K562 (cell line): ENCODE measurements around the gene CHD2. TPM values are rescaled to one million over a fixed set of nuclear protein-coding genes. Genes with fewer than 3 reads are reported as not detected.

Experiments
- ATAC-seq: fragments of 200-7000 bp; cut with Tn5 transposase; 3 replicates; pipeline ENCODE4 v1.9.1; 2020; ENCODE audit warnings: moderate library complexity
- BruUV-seq: library from RNA; stranded (reverse); fragments of 400-500 nt; replicated peaks from 2 replicates; lab custom pipeline; 2021; lab: Mats Ljungman, UMichigan
- CTCF ChIA-PET: fragments of 300-600 bp; formaldehyde crosslinking; extraction: SDS; loops from one replicate; lab custom pipeline; 2021; ENCODE audit warnings: low intra/inter-chr PET ratio; lab: Yijun Ruan, JAX
- POLR2A ChIA-PET: fragments of 300-600, 350-650 bp; sonication (Branson Sonifier 250); formaldehyde crosslinking; extraction: SDS; loops from one replicate; lab custom pipeline; 2021; ENCODE audit warnings: antibody characterized with exemption, inconsistent platforms; lab: Yijun Ruan, JAX
- DNase-seq, 4 experiments: peaks; one replicate each; pipeline versions ENCODE4 v3.0.0 to v3.0.0-alpha.2; 2011 to 2018; ENCODE audit warnings: low spot score in 3 of 4, mixed read lengths in 3 of 4; ENCODE audit errors: extremely low read depth in 1 of 4
- FAIRE-seq: peaks from 2 replicates; lab custom pipeline; 2011; peaks lifted over from hg19 to GRCh38; lab: Jason Lieb, UNC
- H2AFZ ChIP-seq: 2 replicates; pipeline ENCODE4 v1.6.0; 2011; ENCODE audit warnings: low read depth, low read length, control low read depth, inconsistent platforms
- H3K27ac ChIP-seq: fragments of 200-600 bp; 3 replicates; pipeline ENCODE4 v1.8.0; 2011; ENCODE audit warnings: low read depth, mild to moderate bottlenecking, control low read depth, inconsistent platforms, low read length, moderate library complexity, mixed read lengths; ENCODE audit errors: extremely low read depth
- H3K27me3 ChIP-seq, 2 experiments: fragments of 300-600 bp in 1 of 2; 2 replicates in 1 of 2; 3 replicates in 1 of 2; pipeline versions ENCODE4 v1.6.0 to v1.8.0; 2011; ENCODE audit warnings: inconsistent platforms in 2 of 2, low read length in 2 of 2, mild to moderate bottlenecking in 1 of 2, mixed read lengths in 1 of 2, moderate library complexity in 1 of 2; ENCODE audit not compliant: control insufficient read depth in 2 of 2, insufficient read depth in 2 of 2
- H3K36me3 ChIP-seq: fragments of 300-600 bp; 3 replicates; pipeline ENCODE4 v1.8.0; 2011; ENCODE audit warnings: mild to moderate bottlenecking, low read length, inconsistent platforms; ENCODE audit not compliant: control insufficient read depth, insufficient read depth
- H3K4me1 ChIP-seq, 2 experiments: fragments of 200-600 bp in 1 of 2; replicated peaks in 1 of 2; 2 replicates in 1 of 2; 3 replicates in 1 of 2; pipeline versions ENCODE4 v1.5.1 to v1.8.0; 2011; ENCODE audit warnings: inconsistent platforms in 2 of 2, low read length in 2 of 2, mild to moderate bottlenecking in 1 of 2, mixed read lengths in 1 of 2, moderate library complexity in 1 of 2; ENCODE audit not compliant: control insufficient read depth in 2 of 2, insufficient read depth in 2 of 2
- H3K4me2 ChIP-seq: 2 replicates; pipeline ENCODE4 v1.6.1; 2011; ENCODE audit warnings: low read length, control low read depth, inconsistent platforms, mixed read lengths; ENCODE audit not compliant: insufficient read depth
- H3K4me3 ChIP-seq: fragments of 200-600 bp; sonication (generic), shearing (Covaris generic); 2 replicates; pipeline ENCODE4 v1.5.1; 2016; ENCODE audit warnings: control low read depth, inconsistent platforms
- H3K79me2 ChIP-seq: fragments of 200-600 bp; 3 replicates; pipeline ENCODE4 v1.8.0; 2011; ENCODE audit warnings: low read length, inconsistent platforms; ENCODE audit not compliant: control insufficient read depth, insufficient read depth
- H3K9ac ChIP-seq, 2 experiments: 2 replicates each; pipeline versions ENCODE4 v1.6.0 to v1.6.1; 2011; ENCODE audit warnings: low read depth in 2 of 2, low read length in 2 of 2, control low read depth in 1 of 2, inconsistent platforms in 1 of 2, mild to moderate bottlenecking in 1 of 2, mixed read lengths in 1 of 2; ENCODE audit not compliant: insufficient read depth in 1 of 2
- H3K9me1 ChIP-seq: one replicate; pipeline ENCODE4 v1.6.0; 2011; ENCODE audit warnings: inconsistent platforms, mild to moderate bottlenecking, low read length, moderate library complexity; ENCODE audit not compliant: control insufficient read depth, insufficient read depth
- H3K9me3 ChIP-seq: replicated peaks from 2 replicates; pipeline ENCODE4 v1.5.1; 2011; ENCODE audit warnings: low read depth, low read length, inconsistent platforms; ENCODE audit not compliant: control insufficient read depth, insufficient read depth
- H4K20me1 ChIP-seq: replicated peaks from 2 replicates; pipeline ENCODE4 v1.6.1; 2011; ENCODE audit warnings: low read length, inconsistent platforms, mixed read lengths; ENCODE audit not compliant: control insufficient read depth, insufficient read depth
- CEBPB ChIP-seq: fragments of 450-650 bp; IDR thresholded peaks from 2 replicates; pipeline ENCODE4 v1.6.1; 2016; ENCODE audit warnings: missing genetic modification characterization, missing compliant biosample characterization
- CEBPG ChIP-seq, 3 experiments: fragments of 200-800 bp in 1 of 3; sonication (Bioruptor generic) in 1 of 3; sonication (generic) in 1 of 3; formaldehyde crosslinking in 1 of 3; IDR thresholded peaks in 2 of 3; conservative IDR thresholded peaks in 1 of 3; 2 replicates each; pipeline versions ENCODE4 v1.6.1 to v1.8.0; 2016 to 2022; ENCODE audit warnings: missing compliant biosample characterization in 2 of 3, missing genetic modification characterization in 2 of 3, mild to moderate bottlenecking in 1 of 3, missing genetic modification reagents in 1 of 3
- NR1H2 ChIP-seq: sonication (generic); formaldehyde crosslinking; IDR thresholded peaks from 2 replicates; pipeline ENCODE4 v1.4.0; 2020; ENCODE audit warnings: mild to moderate bottlenecking, missing genetic modification reagents
- WGBS: fragments of 100-300 bp; shearing (Covaris generic); methylation state at CpG from one replicate; pipeline ENCODE4 v1.1.6; 2016; ENCODE audit warnings: low coverage, mixed read lengths; ENCODE audit not compliant: insufficient coverage; ENCODE audit errors: missing lambda C conversion rate; 5-methylcytosine and 5-hydroxymethylcytosine counted together
- in situ Hi-C: fragments of 300-500 bp; cut with MboI; formaldehyde crosslinking; loops from 4 replicates; pipeline ENCODE4 v1.15.0; 2018; ENCODE audit warnings: inconsistent platforms, mixed read lengths
- intact Hi-C: fragments of 100-400 bp; cut with micrococcal nuclease; formaldehyde crosslinking; loops from 2 replicates; pipeline ENCODE4 v1.14.2; 2022
- polyA plus RNA-seq, 8 experiments: library from polyadenylated mRNA; depleted of rRNA in 4 of 8; stranded (reverse) in 5 of 8; unstranded in 3 of 8; fragments of >200 nt; fragmentation: Nextera tagmentation in 2 of 8; fragmentation: Illumina TruSeq in 1 of 8; extraction: Ambion mirVana in 2 of 8; extraction: Trizol in 1 of 8; gene quantifications; 2 replicates each; pipeline versions ENCODE4 v1.2.1 to v1.2.3, GENCODE V29; 2011 to 2014; ENCODE audit warnings: inconsistent platforms in 1 of 8, missing spikeins in 1 of 8
- total RNA-seq, 7 experiments: library from RNA; depleted of rRNA in 6 of 7; stranded (reverse); fragments of >200 nt in 6 of 7; fragmentation: Illumina TruSeq in 2 of 7; extraction: Trizol in 2 of 7; gene quantifications; 2 replicates each; pipeline versions ENCODE4 v1.2.1 to v1.2.3, GENCODE V29; 2011 to 2021; ENCODE audit warnings: low replicate concordance in 1 of 7
- TF ChIP-seq, protein P1 (sequence below), 2 experiments: fragments of 450-650 bp in 1 of 2; sonication (generic) in 1 of 2; formaldehyde crosslinking in 1 of 2; IDR thresholded peaks in 1 of 2; conservative IDR thresholded peaks in 1 of 2; 2 replicates each; pipeline versions ENCODE4 v1.6.1 to v1.8.1; 2016 to 2023; ENCODE audit warnings: mild to moderate bottlenecking in 2 of 2, moderate library complexity in 2 of 2, inconsistent platforms in 1 of 2, missing genetic modification reagents in 1 of 2

CHD2 gene
- total and polyA plus RNA-seq, 9 of the 15 experiments (the other 6 are each of a cell fraction or from before 2014, with no cell fraction given): 38.9 to 70.8 (median 56.2) TPM

DNA sequence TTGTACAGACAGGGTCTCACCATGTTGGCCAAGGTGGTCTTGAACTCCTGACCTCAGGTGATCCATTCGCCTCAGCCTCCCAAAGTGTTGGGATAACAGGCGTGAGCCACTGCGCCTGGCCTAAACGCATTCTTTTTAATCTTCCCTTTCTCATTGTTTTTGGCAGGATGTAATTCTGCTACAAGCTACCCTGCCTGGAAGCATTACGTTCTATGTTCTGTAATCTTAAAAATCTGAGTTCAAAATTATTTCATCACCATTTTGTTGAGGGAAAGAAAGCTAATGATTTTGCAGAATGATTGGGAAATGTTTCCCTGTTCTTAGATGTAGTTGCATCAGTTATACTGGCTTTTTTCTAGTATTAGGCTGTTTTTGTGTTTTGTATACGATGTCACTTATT, 117.4 kb downstream of the CHD2 start:
- Histone ChIP-seq H4K20me1 (no peaks in the 10 kb centered on the region; the same call in none of the 2 replicates), H3K4me3 (no peak overlapping the region), H3K27me3 (no peaks in the 10 kb centered on the region), H2AFZ (no peak overlapping the region), H3K4me2 (no peak overlapping the region)
- DNase-seq: no peak
- no peak for FAIRE-seq
- in situ Hi-C loops (no loop called here), intact Hi-C loops (no loop called here)
- BruUV-seq: no TSS peak
- TF ChIP-seq, protein P1, sequence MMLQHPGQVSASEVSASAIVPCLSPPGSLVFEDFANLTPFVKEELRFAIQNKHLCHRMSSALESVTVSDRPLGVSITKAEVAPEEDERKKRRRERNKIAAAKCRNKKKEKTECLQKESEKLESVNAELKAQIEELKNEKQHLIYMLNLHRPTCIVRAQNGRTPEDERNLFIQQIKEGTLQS (IDR thresholded peaks at IDR 0.05): peak; percentile 35; the same call in 1 of the 2 replicates
- TF ChIP-seq, protein P1 (CRISPR knock-in tag; conservative IDR thresholded peaks at IDR 0.05): no peak
- TF ChIP-seq CEBPB: 0 out of 2 replicates have a peak, but pooled peaks have one; percentile 26
- no peak for TF ChIP-seq NR1H2 (CRISPR knock-in tag)
- no peak for TF ChIP-seq CEBPG (CRISPR knock-in tag; IDR thresholded peaks at IDR 0.05)
- TF ChIP-seq CEBPG (tag; conservative IDR thresholded peaks at IDR 0.05 in 1 of 2, IDR thresholded peaks at IDR 0.05 in 1 of 2): peak; percentile 14 to 61; a peak in 2 of 4 replicates
- TF ChIP-seq, all 486 proteins: peak for 3
- ChIA-PET POLR2A (interaction anchor here (0.9 to 2.3 kb wide), 3 partner anchors 11 to 1103 kb away, joined by 3 to 9 read pairs (median 3); no protein-coding TSS in a partner anchor), CTCF (no interaction called here)
- H3K4me1 ChIP-seq: no peaks in the 10 kb centered on the region
- H3K9me3 ChIP-seq: no peaks in the 10 kb centered on the region
- H3K27ac ChIP-seq: no peak overlapping the region
- no peak for ATAC-seq
- no peak overlapping the region for H3K9ac ChIP-seq
- WGBS: 94% methylated on average over 5 of the region's 6 CpGs
- H3K79me2 ChIP-seq: no peaks in the 10 kb centered on the region; the same call in 2 of the 3 replicates
- no peaks in the 10 kb centered on the region for H3K9me1 ChIP-seq
- H3K36me3 ChIP-seq: peaks cover 97% of the 10 kb centered on the region
